ENCODE measurements around the gene ATG4B.

- TF ChIP-seq CTCF (IDR thresholded peaks at IDR 0.05; ENCODE audit: insufficient read depth, low read length, poor library complexity, severe bottlenecking), result no peak
- TF ChIP-seq EZH2phosphoT487 (conservative IDR thresholded peaks at IDR 0.05; ENCODE audit: low read length), result no peak
These were observed 64.1 kb downstream of the ATG4B start, which contains the start of gene ING5 for GRCh38 chr2:241701399-241702154.
